Kidney epithelial cell (primary cell): Measurements from ENCODE around the gene AFF2. TPM values are rescaled to one million over a fixed set of nuclear protein-coding genes. Genes with fewer than 3 reads are reported as not detected.

Source experiments
- DNase-seq: peaks from one replicate; pipeline ENCODE4 v3.0.0-alpha.2; 2010; ENCODE audit warnings: low read depth
- H3K27me3 ChIP-seq: 2 replicates; pipeline ENCODE4 v1.6.0; 2011; ENCODE audit warnings: low read length; ENCODE audit not compliant: control insufficient read depth, insufficient read depth
- H3K36me3 ChIP-seq: 2 replicates; pipeline ENCODE4 v1.5.1; 2011; ENCODE audit warnings: low read length; ENCODE audit not compliant: control insufficient read depth, insufficient read depth
- H3K4me3 ChIP-seq: 2 replicates; pipeline ENCODE4 v1.5.1; 2011; ENCODE audit warnings: low read depth, mild to moderate bottlenecking, control low read depth, low read length
- total RNA-seq: library from RNA; depleted of rRNA; stranded (reverse); fragments of >200 nt; gene quantifications from 2 replicates; pipeline ENCODE4 v1.2.3, GENCODE V29; 2015
- TF ChIP-seq, protein P1 (sequence below): IDR thresholded peaks from 2 replicates; pipeline ENCODE4 v1.5.1; 2011; ENCODE audit warnings: mild to moderate bottlenecking, moderate library complexity, low read length, control low read depth, inconsistent platforms; ENCODE audit not compliant: insufficient read depth, poor library complexity, severe bottlenecking

AFF2 gene
- total RNA-seq, 1 donor from 2014 or later, result 1.3 TPM

DNA sequence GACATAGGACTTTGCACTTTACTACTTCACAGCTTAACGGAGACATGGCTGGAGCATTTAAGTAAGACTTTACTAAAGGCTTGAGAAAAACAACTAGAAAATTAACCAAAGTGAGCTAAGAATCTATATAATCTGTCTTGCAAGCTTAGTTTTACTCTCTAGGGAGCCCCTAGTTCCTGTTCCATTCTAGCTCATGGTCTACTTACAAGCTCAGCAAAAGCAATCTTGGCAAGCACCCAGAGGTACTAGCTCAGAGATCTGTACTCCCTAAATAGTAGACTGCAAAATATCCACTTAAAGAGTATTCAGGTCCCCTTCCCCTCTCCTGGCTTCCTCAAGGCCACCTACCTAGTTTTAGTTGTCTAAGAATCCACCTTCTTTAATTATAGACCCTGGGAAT, 535.7 kb downstream of the AFF2 start:
- no peak for DNase-seq
- H3K36me3 ChIP-seq, result no peaks in the 10 kb centered on the region
- TF ChIP-seq, protein P1, sequence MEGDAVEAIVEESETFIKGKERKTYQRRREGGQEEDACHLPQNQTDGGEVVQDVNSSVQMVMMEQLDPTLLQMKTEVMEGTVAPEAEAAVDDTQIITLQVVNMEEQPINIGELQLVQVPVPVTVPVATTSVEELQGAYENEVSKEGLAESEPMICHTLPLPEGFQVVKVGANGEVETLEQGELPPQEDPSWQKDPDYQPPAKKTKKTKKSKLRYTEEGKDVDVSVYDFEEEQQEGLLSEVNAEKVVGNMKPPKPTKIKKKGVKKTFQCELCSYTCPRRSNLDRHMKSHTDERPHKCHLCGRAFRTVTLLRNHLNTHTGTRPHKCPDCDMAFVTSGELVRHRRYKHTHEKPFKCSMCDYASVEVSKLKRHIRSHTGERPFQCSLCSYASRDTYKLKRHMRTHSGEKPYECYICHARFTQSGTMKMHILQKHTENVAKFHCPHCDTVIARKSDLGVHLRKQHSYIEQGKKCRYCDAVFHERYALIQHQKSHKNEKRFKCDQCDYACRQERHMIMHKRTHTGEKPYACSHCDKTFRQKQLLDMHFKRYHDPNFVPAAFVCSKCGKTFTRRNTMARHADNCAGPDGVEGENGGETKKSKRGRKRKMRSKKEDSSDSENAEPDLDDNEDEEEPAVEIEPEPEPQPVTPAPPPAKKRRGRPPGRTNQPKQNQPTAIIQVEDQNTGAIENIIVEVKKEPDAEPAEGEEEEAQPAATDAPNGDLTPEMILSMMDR, result no peak
- no peak overlapping the region for H3K4me3 ChIP-seq
- H3K27me3 ChIP-seq, result no peaks in the 10 kb centered on the region

DNA sequence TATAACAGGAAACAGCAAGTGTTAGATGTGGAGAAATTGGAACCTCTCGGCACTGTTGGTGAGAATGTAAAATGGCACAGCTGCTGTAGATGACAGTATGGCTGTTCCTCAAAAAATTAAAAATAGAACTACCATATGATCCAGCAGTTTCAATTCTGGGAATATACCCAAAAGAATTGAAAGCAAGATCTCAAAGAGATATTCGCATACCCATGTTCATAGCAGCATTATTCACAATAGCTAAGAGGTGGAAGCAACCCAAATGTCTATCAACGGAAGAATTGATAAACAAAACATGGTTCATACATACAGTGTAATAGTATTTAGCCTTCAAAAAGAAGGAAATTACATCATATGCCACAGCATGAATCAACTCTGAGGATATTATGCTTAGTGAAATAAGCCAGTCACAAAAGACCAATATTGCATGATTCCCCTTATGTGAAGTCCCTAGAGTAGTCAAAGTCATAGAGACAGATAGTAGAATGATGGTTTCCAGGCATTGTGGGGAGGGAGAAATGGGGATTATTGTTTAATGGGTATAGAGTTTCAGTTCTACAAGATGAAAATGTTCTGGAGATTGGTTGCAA, 537.0 kb downstream of the AFF2 start:
- TF ChIP-seq, protein P1, result no peak
- Histone ChIP-seq H3K36me3 (no peaks in the 10 kb centered on the region), H3K27me3 (no peaks in the 10 kb centered on the region), H3K4me3 (no peak overlapping the region)
- no peak for DNase-seq

DNA sequence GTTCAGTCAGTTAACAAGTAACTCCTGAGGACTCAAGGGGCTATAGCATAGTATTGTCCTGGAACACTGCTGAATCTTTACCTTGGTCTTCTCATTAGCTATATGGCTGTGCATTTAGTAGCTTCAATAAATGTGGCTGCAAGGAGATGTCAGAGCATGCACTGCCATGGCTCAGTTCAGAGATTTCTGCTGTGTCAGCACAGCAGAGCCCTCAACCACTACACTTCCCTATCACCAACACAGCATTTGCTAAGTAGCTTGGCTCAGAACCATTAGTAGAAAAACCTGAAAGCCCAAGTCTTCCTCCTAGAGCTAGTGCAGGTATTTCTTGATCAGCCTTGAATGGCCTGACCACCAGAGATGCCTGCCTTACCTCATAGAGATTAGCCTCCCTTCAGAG, 538.6 kb downstream of the AFF2 start:
- Histone ChIP-seq H3K36me3 (no peaks in the 10 kb centered on the region), H3K27me3 (no peaks in the 10 kb centered on the region), H3K4me3 (no peak overlapping the region)
- DNase-seq, result no peak
- TF ChIP-seq, protein P1, result no peak

DNA sequence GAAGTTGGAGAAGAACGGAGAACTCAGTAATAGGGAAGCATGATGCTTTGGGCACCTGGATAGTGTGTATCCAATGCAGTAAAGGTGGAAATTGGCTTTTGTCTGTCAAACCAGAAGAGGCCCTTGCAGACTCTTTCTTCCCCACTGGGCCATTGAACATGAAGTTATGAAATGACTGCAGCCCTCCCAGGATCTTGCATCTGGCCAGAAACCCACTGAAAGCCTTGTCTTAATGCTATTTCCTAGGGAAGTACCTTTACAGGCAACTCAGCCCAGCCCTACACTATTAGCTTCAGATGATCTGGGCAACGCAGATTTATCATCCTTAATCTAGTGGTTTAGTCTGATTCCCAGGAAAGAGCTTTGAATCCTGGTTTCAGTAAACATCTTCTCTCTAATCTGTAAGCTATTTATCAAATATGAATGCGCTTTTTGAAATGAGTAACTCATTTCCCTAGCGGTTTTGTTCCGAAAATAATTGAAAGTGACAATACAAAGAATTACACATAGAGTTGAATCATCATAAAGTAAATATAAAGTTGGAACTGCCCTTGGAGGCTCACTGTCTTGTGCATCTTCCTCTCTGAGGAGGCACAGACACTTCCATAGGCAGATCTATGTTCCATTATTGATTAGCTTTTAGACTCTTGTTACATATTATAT, 540.6 kb downstream of the AFF2 start:
- DNase-seq, result no peak
- Histone ChIP-seq H3K36me3 (no peaks in the 10 kb centered on the region), H3K4me3 (no peak overlapping the region), H3K27me3 (no peaks in the 10 kb centered on the region)
- TF ChIP-seq, protein P1, result no peak

DNA sequence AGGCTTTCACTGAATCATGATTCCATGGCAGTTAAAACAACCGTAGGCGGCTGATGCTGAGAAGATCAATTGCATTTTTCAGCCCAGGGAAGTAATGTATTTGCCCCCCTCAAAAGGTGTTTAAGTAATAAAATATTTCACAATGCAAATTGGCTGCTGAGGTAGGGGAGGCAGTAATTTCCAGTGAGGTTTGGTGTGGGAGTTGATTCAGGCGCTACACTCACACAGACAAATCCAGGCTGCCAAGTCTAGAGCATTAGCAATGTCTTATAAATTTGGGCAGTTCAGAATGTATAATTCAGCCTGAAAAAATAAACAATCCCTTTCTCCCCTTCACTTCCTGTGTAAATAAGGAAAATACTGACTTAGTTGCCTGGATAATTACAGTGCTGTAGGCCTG, 543.0 kb downstream of the AFF2 start:
- TF ChIP-seq, protein P1, result no peak
- no peak for DNase-seq
- H3K27me3 ChIP-seq, result no peaks in the 10 kb centered on the region
- H3K36me3 ChIP-seq, result no peaks in the 10 kb centered on the region
- H3K4me3 ChIP-seq, result no peak overlapping the region

DNA sequence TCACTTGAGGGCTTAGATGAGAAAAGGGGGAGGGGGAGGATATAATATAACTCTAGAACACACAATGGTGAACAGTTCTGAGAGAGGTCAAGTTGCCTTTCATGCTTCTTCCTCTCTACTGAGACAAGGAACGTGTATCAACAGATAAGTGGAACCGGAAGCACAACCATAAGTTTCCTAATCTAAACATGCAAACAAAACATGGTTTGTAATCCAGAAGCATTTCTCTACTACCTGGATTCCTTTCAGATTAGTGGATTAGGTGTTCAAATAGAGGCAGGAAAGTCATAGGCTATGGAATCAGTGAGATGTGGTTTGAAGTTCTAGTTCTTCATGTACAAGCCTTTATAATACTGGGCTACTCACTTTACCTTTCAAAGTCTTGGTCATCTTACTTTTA, 544.1 kb downstream of the AFF2 start:
- Histone ChIP-seq H3K27me3 (no peaks in the 10 kb centered on the region), H3K4me3 (no peak overlapping the region), H3K36me3 (no peaks in the 10 kb centered on the region)
- no peak for DNase-seq
- TF ChIP-seq, protein P1, result no peak
